Naive thymus-derived CD8-positive, alpha-beta T cell (primary cell): ENCODE data around the gene ERC2. TPM values are rescaled to one million over a fixed set of nuclear protein-coding genes. Genes with fewer than 3 reads are reported as not detected.
"Not testable (repeated sequence)": the region's sequence is repeated elsewhere in the genome, so short reads cannot be mapped to it uniquely, and the experiment has no call there.

Experiments
- ATAC-seq, 2 donors: fragments of 150-1000 bp; cut with Tn5 transposase in 1 of 2; sonication (Bioruptor Pico), chemical (Tn5 transposase) in 1 of 2; 1 replicate in 1 of 2; 2 replicates in 1 of 2; pipeline ENCODE4 v1.10.0; 2021; ENCODE audit warnings: mild to moderate bottlenecking in 2 of 2, moderate library complexity in 2 of 2
- POLR2A ChIA-PET: fragments of 350-600 bp; sonication (Branson Sonifier 250); formaldehyde crosslinking; loops from one replicate; lab custom pipeline; 2021; ENCODE audit warnings: antibody characterized with exemption; lab: Charles Lee
- DNase-seq, 10 donors: peaks; one replicate each; pipeline versions ENCODE4 v3.0.0 to v3.0.0-alpha.2; 2020 to 2022
- H3K27ac Mint-ChIP-seq, 10 donors: one replicate each; pipeline ENCODE4 v1.8.0; 2020 to 2022; ENCODE audit warnings: mild to moderate bottlenecking in 10 of 10, mixed read lengths in 10 of 10, moderate library complexity in 4 of 10, inconsistent platforms in 1 of 10
- H3K27me3 Mint-ChIP-seq, 5 donors: one replicate each; pipeline ENCODE4 v1.8.0; 2021 to 2022; ENCODE audit warnings: mixed read lengths in 5 of 5
- H3K36me3 Mint-ChIP-seq, 3 donors: one replicate each; pipeline ENCODE4 v1.8.0; 2020 to 2022; ENCODE audit warnings: mixed read lengths in 3 of 3, mild to moderate bottlenecking in 2 of 3, inconsistent platforms in 1 of 3
- H3K4me1 Mint-ChIP-seq, 4 donors: one replicate each; pipeline ENCODE4 v1.8.0; 2021 to 2022; ENCODE audit warnings: mixed read lengths in 4 of 4
- H3K4me3 Mint-ChIP-seq, 10 donors: one replicate each; pipeline ENCODE4 v1.8.0; 2020 to 2022; ENCODE audit warnings: mild to moderate bottlenecking in 10 of 10, mixed read lengths in 10 of 10, moderate library complexity in 6 of 10, inconsistent platforms in 1 of 10
- H3K9me3 Mint-ChIP-seq, 9 donors: one replicate each; pipeline ENCODE4 v1.8.0; 2020 to 2022; ENCODE audit warnings: mixed read lengths in 9 of 9, mild to moderate bottlenecking in 3 of 9, inconsistent platforms in 1 of 9, moderate library complexity in 1 of 9
- polyA plus RNA-seq, 3 donors: library from polyadenylated mRNA; unstranded; fragments of 300-500 nt; fragmentation: Illumina TruSeq; gene quantifications; one replicate each; pipeline ENCODE4 v1.2.3, GENCODE V29; 2021
- total RNA-seq, 8 experiments: library from RNA in 2 of 8; stranded (reverse) in 2 of 8; gene quantifications; one replicate each; pipeline ENCODE4 v1.2.3 and lab custom pipeline; 2021 to 2026

Gene ERC2
- total and polyA plus RNA-seq, 5 experiments from 2014 or later, result 0.05 to 0.29 TPM; not detected in 3

GRCh38 chr3:55505776-55506175 is 962.5 kb downstream of the ERC2 start:
- Mint-ChIP-seq H3K27ac (no peak overlapping the region), H3K4me1 (no peaks in the 10 kb centered on the region), H3K36me3 (no peaks in the 10 kb centered on the region), H3K27me3 (peaks cover 0 to 3% (median 2%) of the 10 kb centered on the region in 5 donors), H3K4me3 (no peak overlapping the region), H3K9me3 (peaks cover 0 to 2% (median 0%) of the 10 kb centered on the region in 9 donors)
- ATAC-seq (no peak), DNase-seq (no peak)
- POLR2A ChIA-PET, result no interaction called here

GRCh38 chr3:55505102-55505501 is 963.2 kb downstream of the ERC2 start:
- H3K9me3 Mint-ChIP-seq, H3K4me3 Mint-ChIP-seq, H3K27me3 Mint-ChIP-seq, DNase-seq, H3K4me1 Mint-ChIP-seq, H3K36me3 Mint-ChIP-seq, ATAC-seq, POLR2A ChIA-PET, H3K27ac Mint-ChIP-seq: not testable (repeated sequence)

DNA sequence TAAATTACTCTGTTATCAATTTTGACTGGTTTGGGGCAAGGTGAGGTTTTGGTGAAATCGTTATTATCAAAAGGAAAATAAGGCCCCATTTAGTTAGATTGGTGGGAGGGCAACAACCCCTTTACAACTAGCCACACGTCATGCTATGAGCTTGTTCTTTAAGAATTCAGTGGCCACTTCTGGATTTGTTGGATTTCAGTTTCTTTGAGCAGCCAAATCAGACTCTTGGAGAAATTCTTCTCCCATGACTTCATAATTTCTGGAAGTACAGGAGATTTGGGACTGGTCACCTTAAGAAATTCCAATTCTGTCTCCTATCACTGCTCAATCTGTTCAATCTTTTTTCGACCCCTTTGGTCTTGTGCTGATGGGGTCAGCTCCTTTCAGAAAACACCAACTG is 966.4 kb downstream of the ERC2 start:
- POLR2A ChIA-PET, result no interaction called here

GRCh38 chr3:55500555-55501330 is 967.5 kb downstream of the ERC2 start:
- no peak for ATAC-seq
- POLR2A ChIA-PET, result no interaction called here
- no peaks in the 10 kb centered on the region for H3K9me3 Mint-ChIP-seq
- H3K4me3 Mint-ChIP-seq, result no peak overlapping the region
- H3K36me3 Mint-ChIP-seq, result no peaks in the 10 kb centered on the region
- no peak overlapping the region for H3K27ac Mint-ChIP-seq
- no peak for DNase-seq
- H3K4me1 Mint-ChIP-seq, result no peaks in the 10 kb centered on the region
- peaks cover 0 to 3% (median 2%) of the 10 kb centered on the region in 5 donors for H3K27me3 Mint-ChIP-seq

More for the DNA sequence above, 966.4 kb downstream of the ERC2 start:
- no peaks in the 10 kb centered on the region for H3K36me3 Mint-ChIP-seq
- H3K4me1 Mint-ChIP-seq, result no peaks in the 10 kb centered on the region
- H3K4me3 Mint-ChIP-seq, result no peak overlapping the region
- H3K27me3 Mint-ChIP-seq, result peaks cover 0 to 3% (median 0%) of the 10 kb centered on the region in 5 donors
- DNase-seq (no peak), ATAC-seq (no peak)
- no peak overlapping the region for H3K27ac Mint-ChIP-seq
- no peaks in the 10 kb centered on the region for H3K9me3 Mint-ChIP-seq

- POLR2A ChIA-PET, result no interaction called here
- Mint-ChIP-seq H3K4me1 (no peaks in the 10 kb centered on the region), H3K27ac (no peak overlapping the region), H3K4me3 (no peak overlapping the region), H3K27me3 (peaks cover 0 to 4% (median 2%) of the 10 kb centered on the region in 5 donors), H3K36me3 (no peaks in the 10 kb centered on the region), H3K9me3 (peaks cover 0 to 2% (median 0%) of the 10 kb centered on the region in 9 donors)
- ATAC-seq, result no peak
- DNase-seq, result no peak
These were observed 969.7 kb downstream of the ERC2 start for GRCh38 chr3:55498520-55498919.

GRCh38 chr3:55497250-55497649 is 971.0 kb downstream of the ERC2 start:
- Mint-ChIP-seq H3K4me1 (no peaks in the 10 kb centered on the region), H3K9me3 (peaks cover 0 to 2% (median 0%) of the 10 kb centered on the region in 9 donors), H3K27me3 (peaks cover 6 to 12% (median 8%) of the 10 kb centered on the region in 5 donors), H3K27ac (no peak overlapping the region), H3K36me3 (no peaks in the 10 kb centered on the region), H3K4me3 (no peak overlapping the region)
- POLR2A ChIA-PET, result no interaction called here
- DNase-seq (no peak), ATAC-seq (no peak)

DNA sequence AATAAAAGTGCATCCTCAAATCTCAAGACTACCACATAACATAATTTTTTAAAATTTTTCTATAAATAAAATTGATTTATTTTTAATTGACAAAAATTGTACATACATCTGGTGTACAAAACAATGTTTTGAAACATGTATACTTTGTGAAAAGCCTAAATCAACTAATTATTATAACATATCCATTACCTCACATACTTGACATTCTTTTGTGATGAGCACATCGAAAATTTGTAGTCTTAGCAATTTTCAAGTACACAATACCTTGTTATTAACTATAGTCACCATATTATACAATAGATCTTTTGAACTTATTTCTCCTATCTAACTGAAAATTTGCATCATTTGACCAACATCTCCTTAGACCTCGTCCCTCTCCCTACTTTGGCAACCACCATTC is 973.3 kb downstream of the ERC2 start:
- H3K4me3 Mint-ChIP-seq, result no peak overlapping the region
- POLR2A ChIA-PET, result no interaction called here
- DNase-seq (no peak), ATAC-seq (no peak)
- H3K4me1 Mint-ChIP-seq, result no peaks in the 10 kb centered on the region
- peaks cover 0 to 2% (median 0%) of the 10 kb centered on the region in 9 donors for H3K9me3 Mint-ChIP-seq
- H3K27ac Mint-ChIP-seq, result no peak overlapping the region
- H3K36me3 Mint-ChIP-seq, result no peaks in the 10 kb centered on the region
- H3K27me3 Mint-ChIP-seq, result peaks cover 12 to 20% (median 16%) of the 10 kb centered on the region in 5 donors

GRCh38 chr3:55492976-55493375 is 975.3 kb downstream of the ERC2 start:
- ATAC-seq (no peak), DNase-seq (no peak)
- Mint-ChIP-seq H3K9me3 (peaks cover 0 to 2% (median 0%) of the 10 kb centered on the region in 9 donors), H3K4me1 (peaks cover 2 to 9% (median 5%) of the 10 kb centered on the region in 4 donors), H3K36me3 (peaks cover 0 to 2% (median 0%) of the 10 kb centered on the region in 3 donors), H3K27ac (no peak overlapping the region), H3K27me3 (peaks cover 20 to 40% (median 30%) of the 10 kb centered on the region in 5 donors), H3K4me3 (no peak overlapping the region)
- POLR2A ChIA-PET, result no interaction called here

GRCh38 chr3:55491296-55491816 is 976.9 kb downstream of the ERC2 start:
- H3K27ac Mint-ChIP-seq, result no peak overlapping the region
- H3K4me3 Mint-ChIP-seq, result no peak overlapping the region
- DNase-seq (no peak), ATAC-seq (no peak)
- POLR2A ChIA-PET, result no interaction called here
- peaks cover 24 to 47% (median 41%) of the 10 kb centered on the region in 5 donors for H3K27me3 Mint-ChIP-seq
- H3K36me3 Mint-ChIP-seq, result peaks cover 0 to 3% (median 0%) of the 10 kb centered on the region in 3 donors
- H3K9me3 Mint-ChIP-seq, result peaks cover 0 to 2% (median 0%) of the 10 kb centered on the region in 9 donors
- H3K4me1 Mint-ChIP-seq, result peaks cover 10 to 21% (median 12%) of the 10 kb centered on the region in 4 donors

DNA sequence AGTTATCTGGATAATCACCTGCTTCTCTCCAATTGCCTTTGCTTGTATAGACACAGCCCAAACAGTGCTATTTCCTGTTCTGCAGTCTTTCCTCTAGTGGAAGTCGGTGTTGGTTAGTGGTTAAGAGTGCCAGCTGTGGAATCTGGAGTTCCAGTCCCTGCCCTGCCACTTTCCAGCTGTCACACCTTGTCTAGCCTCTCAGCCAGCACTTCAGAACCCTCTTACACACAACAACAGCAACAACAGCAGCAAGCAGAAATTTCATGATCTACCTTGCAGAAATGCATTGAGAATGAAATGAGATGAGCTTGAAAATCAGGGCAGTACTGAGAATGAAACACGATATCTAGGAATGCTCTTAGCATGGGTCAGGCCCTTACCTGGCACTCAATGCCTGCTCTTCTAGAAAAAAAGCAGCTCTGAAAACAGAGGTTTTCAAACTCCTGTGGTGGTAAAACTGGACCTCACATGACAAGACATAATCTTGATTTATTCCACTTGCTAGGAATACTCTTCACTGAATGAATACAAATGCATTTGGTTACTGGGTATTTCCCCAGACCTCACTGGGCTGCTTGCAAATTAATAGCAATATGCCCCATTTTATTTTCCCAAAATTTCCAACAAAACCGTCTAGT is 977.9 kb downstream of the ERC2 start:
- Mint-ChIP-seq H3K27me3 (peaks cover 28 to 57% (median 46%) of the 10 kb centered on the region in 5 donors), H3K4me1 (peaks cover 13 to 28% (median 18%) of the 10 kb centered on the region in 4 donors)

DNA sequence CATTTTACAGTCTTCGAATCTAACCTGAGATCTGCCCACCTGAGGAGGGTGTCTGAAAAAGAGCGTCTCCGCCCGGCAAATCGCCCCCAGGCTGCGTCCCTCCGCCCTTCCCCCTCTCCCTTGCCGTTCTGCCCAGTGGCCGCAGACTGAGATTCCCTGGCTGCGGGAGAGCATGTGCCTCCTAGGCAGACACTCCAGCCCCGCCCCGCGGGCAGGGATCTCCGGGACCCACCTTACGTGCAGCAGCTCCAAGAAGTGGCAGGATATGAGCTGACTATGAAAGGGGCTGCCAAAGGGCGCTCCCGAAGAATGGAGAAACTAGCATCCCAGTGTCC is 978.5 kb downstream of the ERC2 start:
- Mint-ChIP-seq H3K4me1 (peaks cover 15 to 31% (median 21%) of the 10 kb centered on the region in 4 donors), H3K9me3 (peaks cover 0 to under 1% (median 0%) of the 10 kb centered on the region in 9 donors), H3K36me3 (peaks cover 0 to 4% (median 0%) of the 10 kb centered on the region in 3 donors), H3K4me3 (peak overlapping the region in 3 of 10 donors; percentile 14 to 71 (median 59)), H3K27me3 (peaks cover 28 to 63% (median 48%) of the 10 kb centered on the region in 5 donors), H3K27ac (no peak overlapping the region)
- no peak for DNase-seq
- POLR2A ChIA-PET, result no interaction called here
- ATAC-seq, result no peak

More for the DNA sequence above, 977.9 kb downstream of the ERC2 start:
- Mint-ChIP-seq H3K9me3 (peaks cover 0 to 2% (median 0%) of the 10 kb centered on the region in 9 donors), H3K27ac (no peak overlapping the region), H3K36me3 (peaks cover 0 to 4% (median 0%) of the 10 kb centered on the region in 3 donors), H3K4me3 (peak overlapping the region in 1 of 10 donors; percentile 0)
- no peak for ATAC-seq
- POLR2A ChIA-PET, result no interaction called here
- no peak for DNase-seq

- H3K27ac Mint-ChIP-seq, result peak overlapping the region in 1 of 10 donors; percentile 13
- DNase-seq (no peak), ATAC-seq (no peak)
- peaks cover 18 to 35% (median 21%) of the 10 kb centered on the region in 4 donors for H3K4me1 Mint-ChIP-seq
- peak overlapping the region in 9 of 10 donors; percentile 42 to 71 (median 62) for H3K4me3 Mint-ChIP-seq
- peaks cover 35 to 73% (median 53%) of the 10 kb centered on the region in 5 donors for H3K27me3 Mint-ChIP-seq
- peaks cover 0 to 3% (median 0%) of the 10 kb centered on the region in 9 donors for H3K9me3 Mint-ChIP-seq
- peaks cover 0 to 4% (median 0%) of the 10 kb centered on the region in 3 donors for H3K36me3 Mint-ChIP-seq
- POLR2A ChIA-PET, result no interaction called here
These were observed 979.7 kb downstream of the ERC2 start for GRCh38 chr3:55488398-55489055.
